Activated gamma-delta T cell treated with anti-CD3 and anti-CD28 coated beads, Interleukin-2, amount 50 U/mL, for 16 hours (primary cell): ENCODE results near the gene DSTYK.

Experiments used
- DNase-seq: peaks from one replicate; pipeline ENCODE4 v3.0.0-alpha.2; 2020; ENCODE audit warnings: low read depth

The DSTYK gene, protein sequence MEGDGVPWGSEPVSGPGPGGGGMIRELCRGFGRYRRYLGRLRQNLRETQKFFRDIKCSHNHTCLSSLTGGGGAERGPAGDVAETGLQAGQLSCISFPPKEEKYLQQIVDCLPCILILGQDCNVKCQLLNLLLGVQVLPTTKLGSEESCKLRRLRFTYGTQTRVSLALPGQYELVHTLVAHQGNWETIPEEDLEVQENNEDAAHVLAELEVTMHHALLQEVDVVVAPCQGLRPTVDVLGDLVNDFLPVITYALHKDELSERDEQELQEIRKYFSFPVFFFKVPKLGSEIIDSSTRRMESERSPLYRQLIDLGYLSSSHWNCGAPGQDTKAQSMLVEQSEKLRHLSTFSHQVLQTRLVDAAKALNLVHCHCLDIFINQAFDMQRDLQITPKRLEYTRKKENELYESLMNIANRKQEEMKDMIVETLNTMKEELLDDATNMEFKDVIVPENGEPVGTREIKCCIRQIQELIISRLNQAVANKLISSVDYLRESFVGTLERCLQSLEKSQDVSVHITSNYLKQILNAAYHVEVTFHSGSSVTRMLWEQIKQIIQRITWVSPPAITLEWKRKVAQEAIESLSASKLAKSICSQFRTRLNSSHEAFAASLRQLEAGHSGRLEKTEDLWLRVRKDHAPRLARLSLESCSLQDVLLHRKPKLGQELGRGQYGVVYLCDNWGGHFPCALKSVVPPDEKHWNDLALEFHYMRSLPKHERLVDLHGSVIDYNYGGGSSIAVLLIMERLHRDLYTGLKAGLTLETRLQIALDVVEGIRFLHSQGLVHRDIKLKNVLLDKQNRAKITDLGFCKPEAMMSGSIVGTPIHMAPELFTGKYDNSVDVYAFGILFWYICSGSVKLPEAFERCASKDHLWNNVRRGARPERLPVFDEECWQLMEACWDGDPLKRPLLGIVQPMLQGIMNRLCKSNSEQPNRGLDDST

DNA sequence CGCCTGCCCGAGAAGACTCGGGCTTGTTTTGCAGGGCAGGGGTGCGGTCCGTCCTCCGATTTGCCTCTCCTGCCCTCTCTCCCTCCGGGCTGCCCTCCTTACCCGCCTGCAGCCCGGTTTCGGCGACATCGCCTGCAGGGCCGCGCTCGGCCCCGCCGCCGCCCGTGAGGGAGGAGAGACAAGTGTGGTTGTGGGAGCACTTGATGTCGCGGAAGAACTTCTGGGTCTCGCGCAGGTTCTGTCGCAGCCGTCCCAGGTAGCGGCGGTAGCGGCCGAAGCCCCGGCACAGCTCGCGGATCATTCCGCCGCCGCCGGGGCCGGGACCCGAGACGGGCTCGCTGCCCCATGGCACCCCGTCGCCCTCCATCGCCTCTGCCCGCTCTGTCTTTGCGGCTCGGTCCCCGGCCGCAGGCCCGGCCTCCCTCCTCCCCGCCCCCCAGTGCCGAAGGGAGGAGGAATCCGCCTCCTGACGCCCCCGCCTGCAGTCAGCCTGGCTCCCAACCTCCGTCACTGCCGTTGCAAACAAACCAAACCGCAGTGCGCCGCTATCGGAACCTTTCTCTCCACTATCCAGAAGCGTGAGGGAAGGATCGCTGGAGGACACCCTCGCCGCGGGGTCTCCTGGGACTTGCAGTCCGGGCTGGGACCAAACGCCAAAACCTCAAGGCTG is at the start of gene DSTYK:
DSTYK (minus strand) TSS at position 534 of the 670 bp plus-strand sequence; CDS start at position 367, 167 bp downstream.
- DNase-seq: peak; percentile 80

DNA sequence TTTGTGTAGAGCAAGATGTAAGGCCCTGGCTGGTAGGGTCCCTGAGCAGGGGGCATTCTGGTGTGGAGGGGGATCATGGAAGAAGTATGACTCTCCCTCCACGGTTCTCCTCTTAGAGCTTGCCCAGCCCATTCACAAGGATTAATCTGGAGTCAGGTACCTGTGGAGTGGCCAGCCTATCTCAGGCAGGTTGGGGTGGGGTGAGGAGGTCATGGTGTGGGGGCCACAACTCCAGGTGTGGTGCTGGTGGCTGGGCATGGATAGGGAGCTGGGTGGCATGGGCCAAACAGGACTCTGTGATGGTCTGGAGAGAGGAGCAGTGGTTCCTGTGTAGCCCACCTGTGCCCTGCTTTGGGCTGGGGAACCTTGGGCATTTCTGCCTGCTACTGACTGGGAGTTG is 48.5 kb upstream of the DSTYK start:
- DNase-seq: no peak

DNA sequence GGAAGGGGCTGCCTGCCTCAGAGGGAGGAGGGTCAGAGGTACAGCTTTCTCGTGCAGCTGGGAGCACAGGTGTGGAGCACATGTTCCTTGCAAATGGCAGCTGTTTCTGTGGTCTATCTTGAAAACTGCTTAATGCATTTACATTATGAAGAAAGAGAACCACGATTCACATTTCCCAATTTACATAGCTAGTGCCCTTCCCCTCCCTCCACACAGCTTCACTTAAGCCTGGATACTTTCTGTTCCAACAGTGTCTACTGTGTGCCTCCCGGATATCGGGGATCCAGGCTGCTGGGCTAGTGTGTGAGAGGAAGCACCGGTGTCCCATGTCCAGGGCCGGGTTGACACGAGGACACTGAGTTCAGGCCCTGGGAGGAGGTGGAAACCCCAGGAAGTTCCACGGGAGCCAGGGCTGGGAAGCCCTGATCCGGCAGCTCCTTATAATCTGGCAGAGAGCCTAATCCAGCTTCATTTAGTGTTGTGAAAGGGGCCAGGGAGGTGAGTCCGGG is 47.9 kb upstream of the DSTYK start:
- no peak for DNase-seq

DNA sequence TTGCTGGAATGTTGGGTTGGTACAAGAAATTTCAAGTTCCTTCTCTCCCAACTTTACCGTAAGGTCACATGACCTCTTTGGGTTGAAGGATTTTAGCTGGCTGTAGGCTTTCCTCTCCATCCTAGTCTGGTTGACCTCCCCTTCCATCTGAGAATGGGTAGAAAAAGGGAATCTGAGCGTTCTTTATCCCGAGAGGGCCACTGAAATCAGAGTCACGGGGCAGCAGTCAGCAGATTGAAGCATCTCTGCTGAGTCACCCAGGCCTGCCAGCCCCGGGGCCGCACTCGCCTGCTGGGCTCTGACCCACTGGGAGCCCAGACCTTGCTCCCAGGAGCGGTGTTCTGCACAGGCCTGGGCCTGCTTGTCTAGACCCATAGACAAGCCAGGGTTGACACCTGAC is 47.2 kb upstream of the DSTYK start:
- DNase-seq: no peak

DNA sequence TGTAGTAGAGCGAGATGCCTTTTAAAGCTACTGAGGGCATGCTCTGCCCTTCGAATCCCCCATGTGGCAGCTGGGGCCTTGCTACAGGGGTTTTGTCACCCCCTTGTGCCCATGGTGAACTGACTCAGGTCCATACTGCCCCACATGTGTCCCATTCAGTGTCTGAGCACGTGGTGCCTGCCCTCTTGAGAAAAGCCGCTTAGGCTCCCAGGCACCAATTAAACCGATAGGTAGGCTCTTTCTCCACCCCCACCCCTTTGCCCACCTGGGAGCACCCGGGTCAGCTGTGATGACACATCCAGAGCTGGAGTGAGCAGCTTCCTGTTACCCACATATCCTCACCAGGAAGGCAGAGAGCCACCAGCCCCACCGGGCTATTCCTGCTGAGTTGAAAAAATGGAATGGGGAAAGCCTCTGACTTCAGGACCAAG is 46.8 kb upstream of the DSTYK start:
- no peak for DNase-seq

GRCh38 chr1:205257735-205258134 is 46.2 kb upstream of the DSTYK start:
- no peak for DNase-seq

- DNase-seq: no peak
Measured at GRCh38 chr1:205256951-205257625, 45.6 kb upstream of the DSTYK start.

- peak; percentile 78 for DNase-seq
Measured at GRCh38 chr1:205255941-205256780, 44.7 kb upstream of the DSTYK start.

DNA sequence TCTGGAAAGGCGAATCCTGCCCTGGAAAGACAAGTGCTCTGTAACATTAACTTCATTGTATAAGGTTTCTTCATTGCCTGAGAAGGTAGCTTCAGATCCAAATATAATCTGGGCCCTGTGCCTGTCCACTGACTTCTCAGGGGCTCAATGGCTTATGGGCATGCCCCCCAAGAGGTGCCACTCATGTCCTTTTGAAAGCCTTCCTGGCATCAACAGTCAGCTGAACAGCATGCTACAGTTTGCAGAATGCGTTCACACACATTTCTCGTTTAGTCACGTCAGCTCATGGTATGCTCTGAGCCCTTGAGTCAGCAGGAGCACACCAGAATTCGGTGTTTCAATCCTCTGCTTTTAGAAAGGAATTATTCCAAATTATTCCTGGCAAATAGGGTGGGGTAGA is 40.1 kb upstream of the DSTYK start:
- no peak for DNase-seq

DNA sequence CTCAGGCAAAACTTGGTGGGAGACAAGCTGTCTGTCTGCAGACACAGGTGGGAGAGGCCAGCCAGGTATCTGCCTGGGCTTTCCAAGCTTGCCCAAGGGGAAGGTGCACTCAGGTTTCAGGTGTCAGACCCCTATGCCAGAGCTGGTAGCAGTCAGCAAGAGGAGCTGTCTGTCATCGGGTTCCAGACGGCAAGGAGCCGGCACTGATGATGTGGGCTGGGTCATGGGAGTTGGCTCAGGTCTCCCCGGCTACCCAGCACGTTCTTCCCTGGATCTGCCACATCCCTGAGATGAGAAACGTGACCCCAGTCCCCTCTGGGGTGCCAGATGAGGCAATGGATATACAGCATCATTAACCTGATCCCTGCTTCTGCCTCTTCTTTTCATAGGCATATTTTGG is 39.2 kb upstream of the DSTYK start:
- no peak for DNase-seq

- DNase-seq: no peak
Measured at GRCh38 chr1:205249651-205250050, 38.1 kb upstream of the DSTYK start.

GRCh38 chr1:205248793-205249601 is 37.5 kb upstream of the DSTYK start:
- no peak for DNase-seq

DNA sequence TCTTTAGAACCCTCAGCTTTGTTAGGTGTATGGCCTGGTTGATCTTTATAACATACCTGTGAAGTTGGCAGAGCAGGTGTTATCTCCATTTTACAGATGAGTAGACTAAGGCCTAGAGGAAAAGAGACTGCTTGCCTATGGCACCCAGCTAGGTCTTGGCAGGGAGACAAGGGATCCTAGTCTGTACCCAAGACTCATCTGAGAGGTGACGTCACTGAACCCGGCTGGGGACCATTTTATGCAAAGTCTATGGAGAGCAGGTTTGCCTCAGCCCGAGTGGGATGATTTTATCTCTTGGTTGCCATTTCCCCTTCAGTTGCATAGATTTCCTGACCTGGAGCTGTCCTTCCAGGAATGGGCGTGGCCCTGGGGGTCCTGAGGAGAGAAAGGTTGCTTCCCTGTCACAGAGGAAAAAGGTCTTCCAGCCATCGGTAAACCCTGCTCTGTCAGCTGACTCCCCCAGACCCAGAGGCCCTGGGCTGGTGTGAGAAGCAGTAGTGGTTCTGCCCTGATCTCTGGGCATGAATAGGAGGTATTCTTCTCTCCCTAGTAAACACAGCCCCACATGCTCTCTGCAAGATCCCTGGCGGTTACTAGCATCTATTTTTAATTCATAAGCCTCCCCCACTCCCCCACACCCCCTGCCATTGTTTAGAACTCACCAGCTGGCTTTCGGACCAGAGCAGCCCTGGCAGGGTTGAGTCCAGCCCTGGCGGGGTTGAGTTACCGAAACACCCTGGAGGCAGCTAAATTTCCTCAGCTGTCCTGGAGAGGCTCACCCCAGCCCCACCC is 35.8 kb upstream of the DSTYK start:
- no peak for DNase-seq

- no peak for DNase-seq
Measured at GRCh38 chr1:205246351-205247119, 35.0 kb upstream of the DSTYK start.

DNA sequence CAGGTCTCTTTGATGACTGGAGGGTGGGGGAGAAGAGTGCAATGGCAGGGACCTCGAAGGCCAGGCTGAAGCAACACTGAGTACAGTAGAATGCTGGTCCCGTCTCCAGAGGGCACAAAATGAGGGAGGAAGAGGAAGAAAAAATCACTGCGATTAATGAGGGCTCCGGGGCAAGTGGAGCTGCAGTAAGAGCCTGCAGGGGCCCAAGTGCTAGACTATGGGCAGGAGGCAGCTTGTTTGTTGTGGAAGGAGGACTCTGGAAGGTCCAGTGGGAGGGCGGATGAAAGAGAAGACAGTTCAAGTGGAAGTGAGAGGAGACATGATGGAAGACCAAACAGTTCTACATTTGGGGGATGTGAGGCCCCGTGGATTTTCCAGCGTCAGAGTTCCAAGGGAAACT is 33.6 kb upstream of the DSTYK start:
- no peak for DNase-seq

GRCh38 chr1:205244384-205244783 is 32.9 kb upstream of the DSTYK start:
- DNase-seq: no peak

- DNase-seq: no peak
Measured at GRCh38 chr1:205243350-205244191, 32.1 kb upstream of the DSTYK start.
